Omental fat pad (tissue), 4 donors: ENCODE data around the gene TOP3A. TPM values are rescaled to one million over a fixed set of nuclear protein-coding genes. Genes with fewer than 3 reads are reported as not detected.
"Not testable (repeated sequence)": the region's sequence is repeated elsewhere in the genome, so short reads cannot be mapped to it uniquely, and the experiment has no call there.

Experiments
- ATAC-seq: fragments of 150-250 bp; one replicate; pipeline ENCODE4 v1.9.1; 2016; ENCODE audit warnings: mild to moderate bottlenecking, moderate library complexity; ENCODE audit not compliant: low FRiP score
- DNase-seq: peaks from one replicate; pipeline ENCODE4 v3.0.0-alpha.2; 2019; ENCODE audit warnings: low spot score
- total RNA-seq, 4 donors: library from RNA; depleted of rRNA; stranded (reverse); fragments of >200 nt; gene quantifications; one replicate each; pipeline ENCODE4 v1.1.0, GENCODE V29; 2016
- TF ChIP-seq, protein P1 (sequence below), 3 donors: fragments of 450-650 bp; IDR thresholded peaks; one replicate each; pipeline ENCODE4 v1.5.1; 2016 to 2017; ENCODE audit warnings: antibody characterized with exemption in 3 of 3, mild to moderate bottlenecking in 3 of 3, moderate library complexity in 2 of 3

Gene TOP3A
- total RNA-seq, 4 donors from 2014 or later, result 23.6 to 80.5 (median 47.5) TPM

DNA sequence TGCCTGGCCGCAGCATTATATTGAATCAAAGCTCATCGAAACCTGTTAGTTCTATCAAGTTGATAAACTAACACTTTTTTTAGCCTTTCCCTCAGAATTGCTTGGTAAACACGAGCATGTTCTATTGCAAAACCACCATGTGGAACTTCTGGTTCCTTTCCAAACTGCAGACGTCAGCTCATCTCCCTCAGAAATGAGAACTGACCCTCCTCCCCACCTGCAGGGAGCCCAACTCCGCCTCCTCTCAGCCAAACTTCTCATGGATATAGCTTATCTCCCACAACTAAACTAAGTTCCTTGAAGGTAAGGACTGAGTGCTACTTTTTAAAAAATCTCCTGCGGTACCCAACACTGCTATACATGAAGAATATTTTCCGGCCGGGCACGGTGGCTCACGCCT, 41.8 kb upstream of the TOP3A start:
- TF ChIP-seq, protein P1, sequence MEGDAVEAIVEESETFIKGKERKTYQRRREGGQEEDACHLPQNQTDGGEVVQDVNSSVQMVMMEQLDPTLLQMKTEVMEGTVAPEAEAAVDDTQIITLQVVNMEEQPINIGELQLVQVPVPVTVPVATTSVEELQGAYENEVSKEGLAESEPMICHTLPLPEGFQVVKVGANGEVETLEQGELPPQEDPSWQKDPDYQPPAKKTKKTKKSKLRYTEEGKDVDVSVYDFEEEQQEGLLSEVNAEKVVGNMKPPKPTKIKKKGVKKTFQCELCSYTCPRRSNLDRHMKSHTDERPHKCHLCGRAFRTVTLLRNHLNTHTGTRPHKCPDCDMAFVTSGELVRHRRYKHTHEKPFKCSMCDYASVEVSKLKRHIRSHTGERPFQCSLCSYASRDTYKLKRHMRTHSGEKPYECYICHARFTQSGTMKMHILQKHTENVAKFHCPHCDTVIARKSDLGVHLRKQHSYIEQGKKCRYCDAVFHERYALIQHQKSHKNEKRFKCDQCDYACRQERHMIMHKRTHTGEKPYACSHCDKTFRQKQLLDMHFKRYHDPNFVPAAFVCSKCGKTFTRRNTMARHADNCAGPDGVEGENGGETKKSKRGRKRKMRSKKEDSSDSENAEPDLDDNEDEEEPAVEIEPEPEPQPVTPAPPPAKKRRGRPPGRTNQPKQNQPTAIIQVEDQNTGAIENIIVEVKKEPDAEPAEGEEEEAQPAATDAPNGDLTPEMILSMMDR (IDR thresholded peaks at IDR 0.05), result no peak

GRCh38 chr17:18353541-18353940, 38.7 kb upstream of the TOP3A start:
- DNase-seq, result no peak
- TF ChIP-seq, protein P1 (IDR thresholded peaks at IDR 0.05), result no peak
- ATAC-seq, result no peak

More for the DNA sequence above, 41.8 kb upstream of the TOP3A start:
- no peak for DNase-seq
- peak; percentile 89 for ATAC-seq

DNA sequence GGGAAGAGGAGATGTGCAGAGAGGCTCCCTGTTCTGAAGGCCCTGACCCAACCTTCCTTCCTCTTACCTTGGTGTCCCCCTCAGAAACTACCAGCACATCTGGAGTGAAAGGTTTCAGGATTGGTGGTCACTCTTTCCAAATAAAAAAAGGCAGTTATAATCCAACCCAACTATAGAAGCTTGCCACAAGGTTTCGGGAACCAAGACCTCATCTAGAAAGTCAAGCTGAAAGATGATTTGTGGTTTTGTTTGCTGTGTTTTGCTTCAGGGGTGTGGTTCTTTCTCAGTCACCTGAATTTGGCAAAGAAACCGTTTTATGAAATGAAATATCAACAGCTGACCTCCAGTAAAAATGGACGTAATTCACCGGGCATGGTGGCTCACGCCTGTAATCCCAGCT, 29.2 kb upstream of the TOP3A start:
- ATAC-seq, result no peak
- no peak for DNase-seq
- TF ChIP-seq, protein P1 (IDR thresholded peaks at IDR 0.05), result no peak

DNA sequence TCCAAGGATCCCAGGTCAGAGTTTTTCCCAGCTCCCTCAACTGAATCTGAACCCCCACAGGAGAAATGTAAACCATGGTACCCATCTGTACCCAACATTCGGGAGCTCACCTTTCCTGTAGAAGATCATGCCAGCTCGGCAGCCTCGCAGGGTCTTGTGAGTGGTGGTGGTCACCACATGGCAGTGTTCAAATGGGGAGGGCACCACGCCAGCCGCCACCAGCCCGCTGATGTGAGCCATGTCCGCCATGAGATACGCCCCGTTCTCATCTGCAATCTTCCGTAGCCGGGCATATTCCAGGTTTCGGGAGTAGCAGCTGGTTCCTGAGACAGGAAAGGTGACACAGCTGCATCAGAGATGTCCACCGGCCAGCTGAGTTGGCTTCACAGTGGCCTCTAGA, 25.1 kb upstream of the TOP3A start:
- TF ChIP-seq, protein P1 (IDR thresholded peaks at IDR 0.05), result no peak
- DNase-seq, result no peak
- no peak for ATAC-seq

DNA sequence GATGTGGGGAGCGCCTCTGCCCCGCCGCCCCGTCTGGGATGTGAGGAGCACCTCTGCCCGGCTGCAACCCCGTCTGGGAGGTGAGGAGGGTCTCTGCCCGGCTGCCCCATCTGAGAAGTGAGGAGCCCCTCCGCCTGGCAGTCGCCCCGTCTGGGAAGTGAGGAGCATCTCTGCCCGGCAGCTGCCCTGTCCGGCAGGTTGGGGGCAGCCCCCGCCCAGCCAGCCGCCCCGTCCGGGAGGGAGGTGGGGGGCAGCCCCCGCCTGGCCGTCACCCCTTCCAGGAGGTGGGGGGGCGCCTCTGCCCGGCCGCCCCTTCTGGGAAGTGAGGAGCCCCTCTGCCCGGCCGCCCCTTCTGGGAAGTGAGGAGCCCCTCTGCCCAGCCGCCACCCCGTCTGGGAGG, 23.4 kb upstream of the TOP3A start:
- not testable (repeated sequence) for ATAC-seq

DNA sequence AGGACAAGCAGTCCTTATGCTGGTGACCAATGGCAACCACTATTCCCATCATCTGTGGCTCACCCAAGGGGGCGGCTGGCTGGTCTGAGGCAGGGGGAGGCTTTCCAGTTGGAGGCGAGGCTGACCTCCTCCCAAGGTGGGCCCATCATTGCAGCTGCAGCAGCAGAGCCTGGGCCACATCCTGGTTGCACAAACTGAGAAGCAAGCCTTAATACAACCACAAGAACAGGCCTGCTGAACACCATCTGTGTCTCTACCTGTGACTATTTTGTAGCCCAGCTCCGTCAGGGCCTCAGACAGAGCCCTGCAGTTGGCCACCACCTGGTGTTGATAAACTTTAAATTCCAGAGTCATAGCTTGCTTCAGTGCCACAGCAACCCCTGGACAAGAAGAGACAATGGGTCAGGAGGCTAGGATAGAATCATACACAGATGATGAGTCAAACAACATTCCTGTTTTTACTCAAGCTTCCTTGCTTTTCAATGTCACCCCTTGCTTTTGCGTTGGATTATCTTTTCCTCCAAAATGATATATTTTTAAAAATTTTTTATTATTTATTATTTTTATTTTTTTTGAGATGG, 18.2 kb upstream of the TOP3A start:
- TF ChIP-seq, protein P1 (IDR thresholded peaks at IDR 0.05), result no peak
- ATAC-seq, result no peak
- no peak for DNase-seq

More for the DNA sequence above, 23.4 kb upstream of the TOP3A start:
- DNase-seq, result not testable (repeated sequence)

GRCh38 chr17:18331879-18332278, 17.1 kb upstream of the TOP3A start:
- no peak for DNase-seq
- no peak for ATAC-seq
- TF ChIP-seq, protein P1 (IDR thresholded peaks at IDR 0.05), result no peak
